Astrocyte (in vitro differentiated cells and primary cell): Measurements from ENCODE around the gene SHOC2. TPM values are rescaled to one million over a fixed set of nuclear protein-coding genes. Genes with fewer than 3 reads are reported as not detected.

ENCODE experiments used
- DNase-seq: peaks from one replicate; pipeline ENCODE4 v3.0.0-alpha.2; 2010; ENCODE audit warnings: low read depth
- FAIRE-seq: peaks from 2 replicates; lab custom pipeline; 2011; peaks lifted over from hg19 to GRCh38; lab: Jason Lieb, UNC
- H2AFZ ChIP-seq: 2 replicates; pipeline ENCODE4 v1.6.0; 2012; ENCODE audit warnings: low read depth, low read length, inconsistent platforms
- H3K27ac ChIP-seq: 2 replicates; pipeline ENCODE4 v1.5.1; 2011; ENCODE audit warnings: low read depth, low read length, inconsistent platforms
- H3K27me3 ChIP-seq: 2 replicates; pipeline ENCODE4 v1.6.0; 2011; ENCODE audit warnings: low read length, inconsistent platforms; ENCODE audit not compliant: insufficient read depth
- H3K36me3 ChIP-seq: 2 replicates; pipeline ENCODE4 v1.5.1; 2011; ENCODE audit warnings: low read length, inconsistent platforms; ENCODE audit not compliant: insufficient read depth
- H3K4me1 ChIP-seq: 2 replicates; pipeline ENCODE4 v1.5.1; 2011; ENCODE audit warnings: low read length, inconsistent platforms; ENCODE audit not compliant: insufficient read depth
- H3K4me2 ChIP-seq: 2 replicates; pipeline ENCODE4 v1.6.0; 2012; ENCODE audit warnings: low read length, inconsistent platforms
- H3K4me3 ChIP-seq: 2 replicates; pipeline ENCODE4 v1.5.1; 2011; ENCODE audit warnings: low read depth, mild to moderate bottlenecking, low read length, inconsistent platforms; ENCODE audit not compliant: insufficient read depth
- H3K79me2 ChIP-seq: 2 replicates; pipeline ENCODE4 v1.6.0; 2012; ENCODE audit warnings: mild to moderate bottlenecking, low read length, inconsistent platforms; ENCODE audit not compliant: insufficient read depth
- H3K9ac ChIP-seq: 2 replicates; pipeline ENCODE4 v1.6.0; 2012; ENCODE audit warnings: mild to moderate bottlenecking, low read length, inconsistent platforms
- H3K9me3 ChIP-seq: 2 replicates; pipeline ENCODE4 v1.5.1; 2012; ENCODE audit warnings: low read depth, mild to moderate bottlenecking, low read length, inconsistent platforms; ENCODE audit not compliant: insufficient read depth
- H4K20me1 ChIP-seq: 2 replicates; pipeline ENCODE4 v1.6.0; 2012; ENCODE audit warnings: low read length, inconsistent platforms; ENCODE audit not compliant: insufficient read depth
- H3K27ac Mint-ChIP-seq: one replicate; pipeline ENCODE4 v1.8.0; 2021; ENCODE audit warnings: mild to moderate bottlenecking, mixed read lengths; ENCODE audit not compliant: unreplicated experiment
- H3K27me3 Mint-ChIP-seq: one replicate; pipeline ENCODE4 v1.8.0; 2021; ENCODE audit warnings: low read depth, mixed read lengths; ENCODE audit not compliant: unreplicated experiment
- H3K36me3 Mint-ChIP-seq: one replicate; pipeline ENCODE4 v1.8.0; 2021; ENCODE audit warnings: low read depth, mixed read lengths; ENCODE audit not compliant: unreplicated experiment
- H3K4me1 Mint-ChIP-seq: one replicate; pipeline ENCODE4 v1.8.0; 2021; ENCODE audit warnings: low read depth, mixed read lengths; ENCODE audit not compliant: unreplicated experiment
- H3K4me3 Mint-ChIP-seq: one replicate; pipeline ENCODE4 v1.8.0; 2021; ENCODE audit warnings: mild to moderate bottlenecking, moderate library complexity, mixed read lengths; ENCODE audit not compliant: unreplicated experiment
- H3K9me3 Mint-ChIP-seq: one replicate; pipeline ENCODE4 v1.8.0; 2021; ENCODE audit warnings: mild to moderate bottlenecking, mixed read lengths; ENCODE audit not compliant: unreplicated experiment
- EZH2 ChIP-seq: IDR thresholded peaks from 2 replicates; pipeline ENCODE4 v1.6.1; 2012; ENCODE audit warnings: mild to moderate bottlenecking, low read length, inconsistent platforms; ENCODE audit not compliant: insufficient read depth
- total RNA-seq: library from RNA; stranded (reverse); gene quantifications from 2 replicates; pipeline ENCODE4 v1.2.1, GENCODE V29; 2021
- TF ChIP-seq, protein P1 (sequence below): IDR thresholded peaks from 2 replicates; pipeline ENCODE4 v1.5.1; 2011; ENCODE audit warnings: low read depth, mild to moderate bottlenecking, inconsistent platforms, low read length, moderate library complexity; ENCODE audit not compliant: insufficient read depth

SHOC2 gene
- total RNA-seq, 1 donor from 2014 or later, result 80.7 TPM

DNA sequence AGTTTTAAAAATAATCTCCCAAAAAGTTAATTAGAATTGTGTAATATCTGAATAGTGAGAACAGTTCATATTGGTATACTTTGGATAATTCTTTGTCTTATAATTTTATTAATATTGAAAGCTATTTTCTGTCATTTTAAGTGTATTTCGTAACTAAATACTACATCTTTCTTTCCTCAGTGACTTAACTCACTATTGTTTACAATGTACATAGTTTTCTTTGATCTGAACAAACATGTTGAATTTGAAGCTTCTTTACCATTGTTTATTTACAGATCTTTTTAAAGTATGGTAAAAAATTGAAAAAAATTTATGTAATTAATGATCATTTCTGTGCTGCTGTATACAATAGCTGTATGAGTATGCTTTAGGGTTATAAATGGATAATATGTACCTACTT lies 42.6 kb upstream of the SHOC2 start:
- no peaks in the 10 kb centered on the region for H3K4me1 ChIP-seq
- Mint-ChIP-seq H3K4me3 (no peak overlapping the region), H3K36me3 (peaks cover 4% of the 10 kb centered on the region), H3K4me1 (peaks cover 8% of the 10 kb centered on the region), H3K27me3 (no peaks in the 10 kb centered on the region), H3K27ac (no peak overlapping the region), H3K9me3 (no peaks in the 10 kb centered on the region)
- H3K9ac ChIP-seq, result no peak overlapping the region
- no peaks in the 10 kb centered on the region for H4K20me1 ChIP-seq
- no peak for FAIRE-seq
- H3K79me2 ChIP-seq, result peaks cover 28% of the 10 kb centered on the region
- DNase-seq, result no peak
- no peak for TF ChIP-seq EZH2
- TF ChIP-seq, protein P1, sequence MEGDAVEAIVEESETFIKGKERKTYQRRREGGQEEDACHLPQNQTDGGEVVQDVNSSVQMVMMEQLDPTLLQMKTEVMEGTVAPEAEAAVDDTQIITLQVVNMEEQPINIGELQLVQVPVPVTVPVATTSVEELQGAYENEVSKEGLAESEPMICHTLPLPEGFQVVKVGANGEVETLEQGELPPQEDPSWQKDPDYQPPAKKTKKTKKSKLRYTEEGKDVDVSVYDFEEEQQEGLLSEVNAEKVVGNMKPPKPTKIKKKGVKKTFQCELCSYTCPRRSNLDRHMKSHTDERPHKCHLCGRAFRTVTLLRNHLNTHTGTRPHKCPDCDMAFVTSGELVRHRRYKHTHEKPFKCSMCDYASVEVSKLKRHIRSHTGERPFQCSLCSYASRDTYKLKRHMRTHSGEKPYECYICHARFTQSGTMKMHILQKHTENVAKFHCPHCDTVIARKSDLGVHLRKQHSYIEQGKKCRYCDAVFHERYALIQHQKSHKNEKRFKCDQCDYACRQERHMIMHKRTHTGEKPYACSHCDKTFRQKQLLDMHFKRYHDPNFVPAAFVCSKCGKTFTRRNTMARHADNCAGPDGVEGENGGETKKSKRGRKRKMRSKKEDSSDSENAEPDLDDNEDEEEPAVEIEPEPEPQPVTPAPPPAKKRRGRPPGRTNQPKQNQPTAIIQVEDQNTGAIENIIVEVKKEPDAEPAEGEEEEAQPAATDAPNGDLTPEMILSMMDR, result no peak
- H2AFZ ChIP-seq, result no peak overlapping the region
- H3K27ac ChIP-seq, result no peak overlapping the region
- peaks cover 10% of the 10 kb centered on the region for H3K36me3 ChIP-seq
- H3K4me2 ChIP-seq, result no peak overlapping the region
- no peak overlapping the region for H3K4me3 ChIP-seq
- H3K27me3 ChIP-seq, result no peaks in the 10 kb centered on the region
- no peaks in the 10 kb centered on the region for H3K9me3 ChIP-seq

DNA sequence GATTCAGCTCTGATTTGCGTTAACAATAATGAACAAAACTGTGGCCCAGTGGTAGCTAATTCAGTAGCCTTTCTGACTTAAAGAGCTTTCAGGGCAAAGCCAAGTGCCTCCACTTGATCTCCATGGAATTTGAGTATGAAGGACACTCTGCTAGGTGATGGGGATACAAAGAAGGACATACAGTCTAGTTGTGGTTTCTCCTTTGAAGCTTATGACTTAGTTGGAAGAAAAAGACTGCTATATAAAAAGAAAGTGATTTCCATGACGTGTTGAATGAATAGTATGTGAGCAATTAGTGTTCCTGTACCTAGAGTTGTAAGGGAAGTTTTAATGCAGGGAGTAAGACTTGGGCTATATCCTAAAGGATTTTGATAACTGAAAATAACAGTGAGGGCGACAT lies 39.4 kb upstream of the SHOC2 start:
- Mint-ChIP-seq H3K4me1 (peaks cover 4% of the 10 kb centered on the region), H3K27ac (no peak overlapping the region), H3K4me3 (no peak overlapping the region), H3K9me3 (no peaks in the 10 kb centered on the region), H3K27me3 (no peaks in the 10 kb centered on the region), H3K36me3 (peaks cover 9% of the 10 kb centered on the region)
- no peaks in the 10 kb centered on the region for H4K20me1 ChIP-seq
- DNase-seq (no peak), FAIRE-seq (no peak)
- no peak overlapping the region for H3K4me3 ChIP-seq
- H3K36me3 ChIP-seq, result peaks cover 15% of the 10 kb centered on the region
- no peaks in the 10 kb centered on the region for H3K79me2 ChIP-seq
- H3K9me3 ChIP-seq, result no peaks in the 10 kb centered on the region
- TF ChIP-seq, protein P1, result no peak
- TF ChIP-seq EZH2, result no peak
- H3K27me3 ChIP-seq, result no peaks in the 10 kb centered on the region
- H3K9ac ChIP-seq, result no peak overlapping the region
- H3K4me2 ChIP-seq, result no peak overlapping the region
- no peaks in the 10 kb centered on the region for H3K4me1 ChIP-seq
- no peak overlapping the region for H3K27ac ChIP-seq
- H2AFZ ChIP-seq, result no peak overlapping the region

DNA sequence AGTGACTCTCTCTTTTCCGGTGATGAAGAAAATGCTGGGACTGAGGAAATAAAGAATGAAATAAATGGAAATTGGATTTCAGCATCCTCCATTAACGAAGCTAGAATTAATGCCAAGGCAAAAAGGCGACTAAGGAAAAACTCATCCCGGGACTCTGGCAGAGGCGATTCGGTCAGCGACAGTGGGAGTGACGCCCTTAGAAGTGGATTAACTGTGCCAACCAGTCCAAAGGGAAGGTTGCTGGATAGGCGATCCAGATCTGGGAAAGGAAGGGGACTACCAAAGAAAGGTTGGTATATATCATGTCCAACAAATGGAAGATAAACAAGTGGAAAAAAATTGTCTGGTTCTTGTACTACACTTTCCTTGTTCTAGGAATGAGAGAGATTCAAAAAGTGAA lies 38.2 kb upstream of the SHOC2 start:
- H3K27ac Mint-ChIP-seq, result no peak overlapping the region
- Histone ChIP-seq H2AFZ (no peak overlapping the region), H3K4me1 (peaks cover 4% of the 10 kb centered on the region), H3K4me3 (no peak overlapping the region), H3K9ac (no peak overlapping the region), H3K27me3 (no peaks in the 10 kb centered on the region), H3K79me2 (no peaks in the 10 kb centered on the region), H3K4me2 (no peak overlapping the region), H3K27ac (no peak overlapping the region), H3K9me3 (no peaks in the 10 kb centered on the region), H3K36me3 (peaks cover 16% of the 10 kb centered on the region), H4K20me1 (no peaks in the 10 kb centered on the region)
- peaks cover 4% of the 10 kb centered on the region for H3K4me1 Mint-ChIP-seq
- H3K27me3 Mint-ChIP-seq, result no peaks in the 10 kb centered on the region
- no peak overlapping the region for H3K4me3 Mint-ChIP-seq
- DNase-seq, result no peak
- FAIRE-seq, result no peak
- H3K9me3 Mint-ChIP-seq, result no peaks in the 10 kb centered on the region
- TF ChIP-seq, protein P1, result no peak
- TF ChIP-seq EZH2, result no peak
- H3K36me3 Mint-ChIP-seq, result peaks cover 10% of the 10 kb centered on the region
